H1 (cell line): ENCODE measurements around the gene RPTOR. TPM values are rescaled to one million over a fixed set of nuclear protein-coding genes. Genes with fewer than 3 reads are reported as not detected.

Experiments used
- CTCF ChIA-PET: fragments of 300-600 bp; sonication (Branson Sonifier 250); formaldehyde crosslinking; loops from one replicate; lab custom pipeline; 2021; ENCODE audit not compliant: partially characterized antibody; lab: Charles Lee
- POLR2A ChIA-PET: fragments of 300-600 bp; sonication (Branson Sonifier 250); formaldehyde crosslinking; loops from one replicate; lab custom pipeline; 2021; ENCODE audit warnings: inconsistent platforms; ENCODE audit not compliant: partially characterized antibody; lab: Charles Lee
- DNase-seq, 2 experiments: peaks; one replicate each; pipeline versions ENCODE4 v3.0.0 to v3.0.0-alpha.2; 2010 to 2022; ENCODE audit warnings: low spot score in 2 of 2, low read depth in 1 of 2, mixed read lengths in 1 of 2
- FAIRE-seq: peaks from 2 replicates; lab custom pipeline; 2011; peaks lifted over from hg19 to GRCh38; lab: Jason Lieb, UNC
- H2AFZ ChIP-seq: 2 replicates; pipeline ENCODE4 v1.8.1; 2012; ENCODE audit warnings: low read length, inconsistent platforms
- H2AK5ac ChIP-seq: 2 replicates; pipeline ENCODE4 v1.6.1; 2013; ENCODE audit warnings: low read depth, low read length
- H2BK120ac ChIP-seq: replicated peaks from 2 replicates; pipeline ENCODE3; 2013; ENCODE audit warnings: low read depth, low read length, inconsistent platforms
- H2BK12ac ChIP-seq: 2 replicates; pipeline ENCODE4 v1.6.1; 2013; ENCODE audit warnings: low read depth, low read length
- H2BK15ac ChIP-seq: 2 replicates; pipeline ENCODE4 v1.6.1; 2013; ENCODE audit warnings: low read length
- H2BK20ac ChIP-seq: 2 replicates; pipeline ENCODE4 v1.6.1; 2013; ENCODE audit warnings: low read length
- H2BK5ac ChIP-seq: 2 replicates; pipeline ENCODE4 v1.6.1; 2013; ENCODE audit warnings: low read depth, low read length
- H3K14ac ChIP-seq: 2 replicates; pipeline ENCODE4 v1.6.1; 2013; ENCODE audit warnings: inconsistent platforms; ENCODE audit not compliant: insufficient read length
- H3K18ac ChIP-seq: 2 replicates; pipeline ENCODE4 v1.6.1; 2013; ENCODE audit warnings: low read length; ENCODE audit errors: extremely low read depth
- H3K23ac ChIP-seq: 2 replicates; pipeline ENCODE4 v1.6.1; 2013; ENCODE audit warnings: inconsistent platforms; ENCODE audit not compliant: insufficient read length
- H3K23me2 ChIP-seq: 2 replicates; pipeline ENCODE4 v1.6.1; 2013; ENCODE audit warnings: low read depth, low read length
- H3K27ac ChIP-seq: 2 replicates; pipeline ENCODE4 v1.6.1; 2011; ENCODE audit warnings: low read depth, low read length, inconsistent platforms
- H3K27me3 ChIP-seq, 4 experiments: replicated peaks in 1 of 4; 1 replicate in 1 of 4; 2 replicates in 3 of 4; pipeline versions ENCODE4 v1.6.1 to v1.8.1; 2011 to 2013; ENCODE audit warnings: low read length in 3 of 4, mild to moderate bottlenecking in 3 of 4, inconsistent platforms in 2 of 4, mixed read lengths in 2 of 4, moderate library complexity in 1 of 4; ENCODE audit not compliant: control insufficient read depth in 3 of 4, insufficient read depth in 3 of 4; ENCODE audit errors: extremely low read depth in 1 of 4
- H3K36me3 ChIP-seq, 4 experiments: 2 replicates each; pipeline versions ENCODE4 v1.6.1 to v1.8.1; 2011 to 2013; ENCODE audit warnings: mild to moderate bottlenecking in 4 of 4, low read length in 3 of 4, moderate library complexity in 2 of 4, control low read depth in 1 of 4, inconsistent platforms in 1 of 4; ENCODE audit not compliant: insufficient read depth in 4 of 4, control insufficient read depth in 2 of 4
- H3K4ac ChIP-seq: replicated peaks from 2 replicates; pipeline ENCODE3; 2013; ENCODE audit warnings: low read length, low read depth, mixed read lengths, inconsistent platforms; ENCODE audit not compliant: insufficient read length
- H3K4me1 ChIP-seq, 4 experiments: replicated peaks in 1 of 4; 1 replicate in 1 of 4; 2 replicates in 3 of 4; pipeline versions ENCODE4 v1.6.1 to v1.8.1; 2011 to 2013; ENCODE audit warnings: low read length in 3 of 4, inconsistent platforms in 2 of 4, mixed read lengths in 1 of 4; ENCODE audit not compliant: insufficient read depth in 4 of 4, control insufficient read depth in 3 of 4
- H3K4me2 ChIP-seq, 2 experiments: 2 replicates each; pipeline versions ENCODE4 v1.6.1 to v1.8.1; 2011 to 2013; ENCODE audit warnings: low read depth in 2 of 2, low read length in 2 of 2, control low read depth in 1 of 2, inconsistent platforms in 1 of 2, mild to moderate bottlenecking in 1 of 2; ENCODE audit not compliant: insufficient read depth in 1 of 2
- H3K4me3 ChIP-seq, 4 experiments: fragments of 200-600, 300-600 bp in 1 of 4; sonication (generic), shearing (Covaris generic), sonication (Bioruptor Twin) in 1 of 4; 2 replicates each; pipeline versions ENCODE4 v1.5.1 to v1.8.1; 2011 to 2016; ENCODE audit warnings: low read length in 4 of 4, low read depth in 3 of 4, control low read depth in 2 of 4, inconsistent platforms in 2 of 4, mild to moderate bottlenecking in 2 of 4, mixed read lengths in 1 of 4, moderate library complexity in 1 of 4; ENCODE audit not compliant: insufficient read depth in 2 of 4; ENCODE audit errors: extremely low read depth in 1 of 4
- H3K56ac ChIP-seq: replicated peaks from 2 replicates; pipeline ENCODE3; 2013; ENCODE audit warnings: low read depth, mild to moderate bottlenecking, mixed read lengths, low read length, inconsistent platforms; ENCODE audit not compliant: insufficient read length
- H3K79me1 ChIP-seq: 2 replicates; pipeline ENCODE4 v1.6.1; 2013; ENCODE audit warnings: low read depth, low read length, control low read depth
- H3K79me2 ChIP-seq, 2 experiments: 2 replicates each; pipeline versions ENCODE4 v1.6.1 to v1.8.1; 2012 to 2013; ENCODE audit warnings: low read length in 2 of 2, mild to moderate bottlenecking in 2 of 2, inconsistent platforms in 1 of 2; ENCODE audit not compliant: insufficient read depth in 2 of 2, control insufficient read depth in 1 of 2
- H3K9ac ChIP-seq, 4 experiments: replicated peaks in 1 of 4; 1 replicate in 1 of 4; 2 replicates in 3 of 4; pipeline versions ENCODE4 v1.6.1 to v1.8.1; 2011 to 2013; ENCODE audit warnings: low read depth in 3 of 4, low read length in 3 of 4, control low read depth in 2 of 4, mild to moderate bottlenecking in 2 of 4, moderate library complexity in 2 of 4, inconsistent platforms in 1 of 4; ENCODE audit errors: extremely low read depth in 1 of 4
- H3K9me3 ChIP-seq, 2 experiments: 2 replicates each; pipeline versions ENCODE4 v1.6.1 to v1.8.1; 2012 to 2013; ENCODE audit warnings: mild to moderate bottlenecking in 2 of 2, moderate library complexity in 2 of 2, control low read depth in 1 of 2, inconsistent platforms in 1 of 2, low read depth in 1 of 2, low read length in 1 of 2, mixed read lengths in 1 of 2; ENCODE audit not compliant: insufficient read depth in 2 of 2
- H4K20me1 ChIP-seq, 2 experiments: replicated peaks in 1 of 2; 2 replicates each; pipeline versions ENCODE3 to v1.8.1; 2011 to 2013; ENCODE audit warnings: inconsistent platforms in 2 of 2, low read length in 2 of 2, mild to moderate bottlenecking in 1 of 2; ENCODE audit not compliant: insufficient read depth in 2 of 2, control insufficient read depth in 1 of 2
- H4K5ac ChIP-seq: 2 replicates; pipeline ENCODE4 v1.6.1; 2013; ENCODE audit warnings: low read length, low read depth, mixed read lengths, inconsistent platforms; ENCODE audit not compliant: insufficient read length
- H4K8ac ChIP-seq: 2 replicates; pipeline ENCODE4 v1.8.0; 2013; ENCODE audit warnings: mild to moderate bottlenecking, moderate library complexity, low read length, inconsistent platforms; ENCODE audit not compliant: insufficient read depth; ENCODE audit errors: extremely low read depth
- H4K91ac ChIP-seq: replicated peaks from 2 replicates; pipeline ENCODE3; 2013; ENCODE audit warnings: low read length, mixed read lengths, inconsistent platforms; ENCODE audit not compliant: insufficient read length
- EZH2 ChIP-seq: fragments of 200-600 bp; sonication (generic); IDR thresholded peaks from 2 replicates; pipeline ENCODE4 v1.7.1; 2012; ENCODE audit warnings: low read depth, mild to moderate bottlenecking, moderate library complexity, low read length, inconsistent platforms; ENCODE audit not compliant: severe bottlenecking
- HDAC6 ChIP-seq: IDR thresholded peaks from one replicate; pipeline ENCODE4 v1.7.1; 2012; ENCODE audit warnings: low read depth, mild to moderate bottlenecking, inconsistent platforms, low read length, moderate library complexity
- RNF2 ChIP-seq: fragments of 200-900, 300-1000 bp; sonication (generic); IDR thresholded peaks from 2 replicates; pipeline ENCODE4 v1.7.1; 2016; ENCODE audit warnings: borderline replicate concordance, low read depth, mild to moderate bottlenecking, antibody characterized with exemption, low read length; ENCODE audit not compliant: poor library complexity, severe bottlenecking; ENCODE audit errors: missing control alignments
- SP4 ChIP-seq: IDR thresholded peaks from 2 replicates; pipeline ENCODE4 v1.6.1; 2012; ENCODE audit warnings: low read length, inconsistent platforms
- TAF1 ChIP-seq: IDR thresholded peaks from 2 replicates; pipeline ENCODE4 v1.6.1; 2011; ENCODE audit warnings: mild to moderate bottlenecking, low read depth, low read length
- WGBS, 2 experiments: shearing (Covaris generic) in 1 of 2; methylation state at CpG; one replicate each; pipeline versions ENCODE4 v1.1.6 to v1.1.7; 2013 to 2015; ENCODE audit warnings: low lambda C conversion rate in 2 of 2, mixed read lengths in 2 of 2, inconsistent platforms in 1 of 2, low coverage in 1 of 2, missing lambda C conversion rate in 1 of 2; ENCODE audit not compliant: insufficient replicate concordance in 2 of 2, insufficient coverage in 1 of 2, insufficient read length in 1 of 2; ENCODE audit errors: extremely low coverage in 1 of 2, missing lambda C conversion rate in 1 of 2; 5-methylcytosine and 5-hydroxymethylcytosine counted together
- polyA plus RNA-seq, 7 experiments: library from polyadenylated mRNA; depleted of rRNA in 3 of 7; stranded (reverse) in 5 of 7; unstranded in 2 of 7; fragments of >200 nt in 5 of 7; fragments of 200-250 nt in 2 of 7; gene quantifications; 1 replicate in 5 of 7; 2 replicates in 1 of 7; 4 replicates in 1 of 7; pipeline versions ENCODE4 v1.2.1 to v1.2.3, GENCODE V29; 2011 to 2013; ENCODE audit warnings: missing spikeins in 2 of 7, mixed read lengths in 2 of 7
- total RNA-seq: library from RNA; stranded (reverse); fragmentation: NEBNext Ultra II Directional; extraction: Animal tissue kit (Norgen Biotek cat#: 25700); gene quantifications from 2 replicates; pipeline ENCODE4 v1.2.1, GENCODE V29; 2021

The RPTOR gene
- total and polyA plus RNA-seq, 2 of the 8 experiments (the other 6 are each of a cell fraction or from before 2014, with no cell fraction given), result 6.9 to 28.7 TPM

GRCh38 chr17:80880648-80880985, 336.0 kb downstream of the RPTOR start:
- CTCF ChIA-PET, result interaction anchor here (0.6 to 2.8 kb wide), 8 partner anchors 16 to 519 kb away, joined by 3 to 17 read pairs (median 3); no protein-coding TSS in a partner anchor
- no peak overlapping the region for H2AFZ ChIP-seq

More at GRCh38 chr17:80880648-80880985, 336.0 kb downstream of the RPTOR start:
- Histone ChIP-seq H3K18ac (no peak overlapping the region), H2AK5ac (no peak overlapping the region), H4K91ac (no peak overlapping the region), H4K20me1 (peaks cover 0 to 1% of the 10 kb centered on the region in 2 experiments), H3K4me2 (no peak overlapping the region), H3K23ac (no peak overlapping the region), H2BK20ac (no peak overlapping the region), H3K4ac (no peak overlapping the region), H3K9ac (no peak overlapping the region), H3K4me3 (no peak overlapping the region), H3K79me2 (no peaks in the 10 kb centered on the region), H3K56ac (no peak overlapping the region), H2BK120ac (no peak overlapping the region), H3K14ac (no peak overlapping the region), H3K23me2 (peaks cover 2% of the 10 kb centered on the region; the same call in 1 of the 2 replicates), H3K9me3 (no peaks in the 10 kb centered on the region), H4K8ac (no peak overlapping the region), H3K36me3 (peaks cover 0 to 10% (median 1%) of the 10 kb centered on the region in 4 experiments; a peak in 1 of 8 replicates), H3K27ac (no peak overlapping the region), H2BK12ac (no peak overlapping the region), H3K27me3 (no peaks in the 10 kb centered on the region), H3K4me1 (peaks cover 0 to 17% (median 8%) of the 10 kb centered on the region in 4 experiments; a peak in 6 of 7 replicates), H4K5ac (no peak overlapping the region), H2BK15ac (no peak overlapping the region), H3K79me1 (no peaks in the 10 kb centered on the region), H2BK5ac (no peak overlapping the region)
- DNase-seq (no peak), FAIRE-seq (no peak)
- no peak for TF ChIP-seq SP4
- no peak for TF ChIP-seq TAF1
- no peak for TF ChIP-seq EZH2
- no peak for TF ChIP-seq HDAC6
- no peak for TF ChIP-seq RNF2
- WGBS, 2 experiments, result 92% methylated on average over 11 of the region's 11 CpGs; no CpG with 5 or more reads in 1 of the 2 experiments
- POLR2A ChIA-PET, result no interaction called here
